Cardiac fibroblast (primary cell): ENCODE measurements around the gene RALA.
A peak's percentile ranks its signal among the peaks of the same experiment; 100 is the strongest.

ENCODE experiments used
- DNase-seq, 2 donors: peaks; one replicate each; pipeline versions ENCODE4 v3.0.0 to v3.0.0-alpha.2; 2010; ENCODE audit warnings: low read depth in 2 of 2
- H3K4me3 ChIP-seq, 2 donors: replicated peaks in 1 of 2; 1 replicate in 1 of 2; 2 replicates in 1 of 2; pipeline ENCODE4 v1.5.1; 2011; ENCODE audit warnings: low read depth in 2 of 2, low read length in 2 of 2, mild to moderate bottlenecking in 2 of 2, moderate library complexity in 1 of 2
- CTCF ChIP-seq: IDR thresholded peaks from one replicate; pipeline ENCODE4 v1.5.1; 2011; ENCODE audit warnings: low read depth, mild to moderate bottlenecking, low read length, inconsistent platforms

RALA gene

GRCh38 chr7:39587393-39587792 is 36.0 kb upstream of the RALA start:
- DNase-seq, result peak in 1 of 2 donors; percentile 80
- no peak overlapping the region for H3K4me3 ChIP-seq
- TF ChIP-seq CTCF, result no peak

GRCh38 chr7:39588416-39588815 is 35.0 kb upstream of the RALA start:
- H3K4me3 ChIP-seq, result no peak overlapping the region
- DNase-seq, result no peak
- TF ChIP-seq CTCF, result no peak

- no peak overlapping the region for H3K4me3 ChIP-seq
- DNase-seq, result peak; percentile 90 to 98
- no peak for TF ChIP-seq CTCF
Measured at GRCh38 chr7:39589323-39590111, 33.9 kb upstream of the RALA start.

GRCh38 chr7:39592586-39592985 is 30.8 kb upstream of the RALA start:
- DNase-seq, result peak; percentile 70 to 90
- H3K4me3 ChIP-seq, result no peak overlapping the region

GRCh38 chr7:39594988-39595620 is 28.3 kb upstream of the RALA start:
- no peak for TF ChIP-seq CTCF

More at GRCh38 chr7:39592586-39592985, 30.8 kb upstream of the RALA start:
- TF ChIP-seq CTCF, result no peak

GRCh38 chr7:39602351-39602750 is 21.0 kb upstream of the RALA start:
- no peak overlapping the region for H3K4me3 ChIP-seq
- DNase-seq, result peak in 1 of 2 donors; percentile 64
- no peak for TF ChIP-seq CTCF

More at GRCh38 chr7:39594988-39595620, 28.3 kb upstream of the RALA start:
- peak; percentile 79 to 81 for DNase-seq
- no peak overlapping the region for H3K4me3 ChIP-seq
